ENCODE data around the gene ARHGEF28. TPM values are rescaled to one million over a fixed set of nuclear protein-coding genes. Genes with fewer than 3 reads are reported as not detected.
A peak's percentile ranks its signal among the peaks of the same experiment; 100 is the strongest.

Gene ARHGEF28
- total and polyA plus RNA-seq, 2 of the 13 experiments (the other 11 are each of a cell fraction or from before 2014, with no cell fraction given): 17.4 to 34.1 TPM

DNA sequence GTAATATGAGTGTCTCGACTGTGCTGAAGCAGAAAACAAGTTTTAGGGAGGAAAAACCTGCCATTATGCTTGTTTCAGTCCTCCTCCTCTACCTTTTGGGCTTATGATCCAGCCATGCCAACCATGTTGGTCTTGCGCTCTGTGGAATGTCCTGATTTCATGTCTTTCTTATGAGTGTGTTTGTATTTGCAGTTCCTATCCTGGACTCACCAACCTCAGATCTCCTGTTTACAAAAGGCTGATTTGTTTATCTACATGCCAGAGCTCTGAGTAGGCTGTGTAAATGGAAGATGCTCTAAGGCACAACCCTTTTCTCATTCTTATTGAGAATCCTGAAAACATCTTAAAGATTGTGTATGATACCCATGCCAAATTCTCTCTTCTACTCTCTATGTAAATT, 138.6 kb downstream of the ARHGEF28 start (continued):
- TF ChIP-seq KLF16 (CRISPR knock-in tag; IDR thresholded peaks at IDR 0.05) (0 out of 4 replicates have a peak, but pooled peaks of 1 of the 2 experiments have one; percentile 34), ZNF552 (CRISPR knock-in tag; IDR thresholded peaks at IDR 0.05; ENCODE audit: borderline replicate concordance) (no peak), GPN1 (CRISPR knock-in tag; IDR thresholded peaks at IDR 0.05; ENCODE audit: borderline replicate concordance) (no peak), NR0B2 (CRISPR knock-in tag; IDR thresholded peaks at IDR 0.05) (no peak), ZFY (CRISPR knock-in tag; IDR thresholded peaks at IDR 0.05) (no peak), HNF4A (CRISPR knock-in tag; IDR thresholded peaks at IDR 0.05) (no peak), THAP11 (CRISPR knock-in tag; IDR thresholded peaks at IDR 0.05) (peak; percentile 40; the same call in 1 of the 2 replicates), ZBTB40 (IDR thresholded peaks at IDR 0.05) (no peak), ZBTB40 (CRISPR knock-in tag; IDR thresholded peaks at IDR 0.05) (no peak), STAT5B (CRISPR knock-in tag; IDR thresholded peaks at IDR 0.05) (no peak), DPF2 (CRISPR knock-in tag; IDR thresholded peaks at IDR 0.05; ENCODE audit: borderline replicate concordance, low read depth) (0 out of 2 replicates have a peak, but pooled peaks have one; percentile 36), THAP8 (CRISPR knock-in tag; IDR thresholded peaks at IDR 0.05; ENCODE audit: borderline replicate concordance) (no peak), HNRNPL (IDR thresholded peaks at IDR 0.05; ENCODE audit: low read depth, low read length) (no peak), KDM4B (CRISPR knock-in tag; IDR thresholded peaks at IDR 0.05) (no peak), ZNF746 (CRISPR knock-in tag; IDR thresholded peaks at IDR 0.05) (no peak), ZNF441 (CRISPR knock-in tag; IDR thresholded peaks at IDR 0.05; ENCODE audit: borderline replicate concordance) (no peak)
- TF ChIP-seq, protein P1, sequence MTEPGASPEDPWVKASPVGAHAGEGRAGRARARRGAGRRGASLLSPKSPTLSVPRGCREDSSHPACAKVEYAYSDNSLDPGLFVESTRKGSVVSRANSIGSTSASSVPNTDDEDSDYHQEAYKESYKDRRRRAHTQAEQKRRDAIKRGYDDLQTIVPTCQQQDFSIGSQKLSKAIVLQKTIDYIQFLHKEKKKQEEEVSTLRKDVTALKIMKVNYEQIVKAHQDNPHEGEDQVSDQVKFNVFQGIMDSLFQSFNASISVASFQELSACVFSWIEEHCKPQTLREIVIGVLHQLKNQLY (CRISPR knock-in tag; IDR thresholded peaks at IDR 0.05): 0 out of 2 replicates have a peak, but pooled peaks have one; percentile 15
- TF ChIP-seq, protein P2, sequence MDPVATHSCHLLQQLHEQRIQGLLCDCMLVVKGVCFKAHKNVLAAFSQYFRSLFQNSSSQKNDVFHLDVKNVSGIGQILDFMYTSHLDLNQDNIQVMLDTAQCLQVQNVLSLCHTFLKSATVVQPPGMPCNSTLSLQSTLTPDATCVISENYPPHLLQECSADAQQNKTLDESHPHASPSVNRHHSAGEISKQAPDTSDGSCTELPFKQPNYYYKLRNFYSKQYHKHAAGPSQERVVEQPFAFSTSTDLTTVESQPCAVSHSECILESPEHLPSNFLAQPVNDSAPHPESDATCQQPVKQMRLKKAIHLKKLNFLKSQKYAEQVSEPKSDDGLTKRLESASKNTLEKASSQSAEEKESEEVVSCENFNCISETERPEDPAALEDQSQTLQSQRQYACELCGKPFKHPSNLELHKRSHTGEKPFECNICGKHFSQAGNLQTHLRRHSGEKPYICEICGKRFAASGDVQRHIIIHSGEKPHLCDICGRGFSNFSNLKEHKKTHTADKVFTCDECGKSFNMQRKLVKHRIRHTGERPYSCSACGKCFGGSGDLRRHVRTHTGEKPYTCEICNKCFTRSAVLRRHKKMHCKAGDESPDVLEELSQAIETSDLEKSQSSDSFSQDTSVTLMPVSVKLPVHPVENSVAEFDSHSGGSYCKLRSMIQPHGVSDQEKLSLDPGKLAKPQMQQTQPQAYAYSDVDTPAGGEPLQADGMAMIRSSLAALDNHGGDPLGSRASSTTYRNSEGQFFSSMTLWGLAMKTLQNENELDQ (CRISPR knock-in tag; IDR thresholded peaks at IDR 0.05; ENCODE audit: borderline replicate concordance): no peak
